HG03159 (cell line): ENCODE measurements around the gene UBE2S.
"Not testable (repeated sequence)": the region's sequence is repeated elsewhere in the genome, so short reads cannot be mapped to it uniquely, and the experiment has no call there.

Experiments used
- ATAC-seq: cut with Tn5 transposase; IDR thresholded peaks from one replicate; pipeline ENCODE4 v1.9.1; 2021; ENCODE audit warnings: mild to moderate bottlenecking, moderate library complexity; ENCODE audit not compliant: unreplicated experiment

UBE2S gene

DNA sequence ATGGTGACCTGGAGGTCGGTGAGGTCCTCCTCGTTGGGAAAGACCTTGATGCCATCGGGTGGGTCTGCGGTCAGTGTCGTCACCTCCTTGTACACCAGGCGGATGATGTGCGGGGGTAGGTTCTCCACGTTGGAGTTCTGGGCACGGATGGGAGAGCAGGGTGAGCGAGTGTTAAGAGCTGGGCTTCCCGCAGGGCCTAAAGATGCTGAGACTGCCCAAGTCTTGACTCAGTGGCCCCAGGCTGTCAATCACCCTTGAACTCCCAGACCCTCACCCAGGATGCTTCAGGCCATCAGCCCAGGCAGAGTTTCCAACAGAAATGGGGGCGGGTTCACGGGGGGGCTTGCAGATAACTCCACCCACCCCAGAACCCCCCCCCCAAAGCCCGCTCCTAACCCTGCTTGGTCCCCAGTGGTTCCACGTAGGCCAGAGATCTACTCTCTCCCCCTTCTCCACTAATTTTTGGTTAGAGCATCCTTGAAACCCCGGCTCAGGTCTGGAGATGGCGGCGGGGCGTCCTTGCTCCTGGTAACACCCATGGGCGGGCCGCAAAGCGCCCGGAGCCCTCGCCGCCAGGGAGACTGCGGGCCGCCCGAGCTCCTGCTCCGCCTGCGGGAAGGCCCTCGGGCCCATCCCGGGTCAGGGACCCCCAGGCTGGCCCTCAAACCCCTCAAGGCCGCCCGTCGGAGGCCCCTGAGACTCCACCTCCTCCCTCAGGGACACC is 600 bp downstream of the UBE2S start:
- peak; percentile 14 for ATAC-seq

GRCh38 chr19:55406091-55406825 is 1.3 kb downstream of the UBE2S start:
- ATAC-seq = no peak

DNA sequence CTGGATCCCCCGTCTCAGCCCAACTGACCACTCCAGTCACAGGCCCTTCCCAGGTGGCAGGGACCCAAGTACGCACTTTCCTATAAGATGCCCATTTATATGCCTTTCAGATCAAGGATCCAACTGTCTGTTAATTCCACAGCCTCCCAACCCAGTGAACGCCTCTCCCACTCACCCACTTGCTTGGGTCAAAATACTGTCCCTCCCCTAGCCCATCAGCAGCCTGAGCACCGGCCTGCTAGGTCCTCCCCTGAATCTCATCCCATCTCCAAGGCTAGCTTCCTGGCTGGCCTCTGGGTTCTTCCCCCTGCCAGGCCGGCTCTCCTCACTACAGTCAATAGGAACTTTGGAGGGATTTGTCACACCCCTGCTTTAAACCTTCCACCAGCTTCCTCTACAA is 1.9 kb downstream of the UBE2S start:
- no peak for ATAC-seq

DNA sequence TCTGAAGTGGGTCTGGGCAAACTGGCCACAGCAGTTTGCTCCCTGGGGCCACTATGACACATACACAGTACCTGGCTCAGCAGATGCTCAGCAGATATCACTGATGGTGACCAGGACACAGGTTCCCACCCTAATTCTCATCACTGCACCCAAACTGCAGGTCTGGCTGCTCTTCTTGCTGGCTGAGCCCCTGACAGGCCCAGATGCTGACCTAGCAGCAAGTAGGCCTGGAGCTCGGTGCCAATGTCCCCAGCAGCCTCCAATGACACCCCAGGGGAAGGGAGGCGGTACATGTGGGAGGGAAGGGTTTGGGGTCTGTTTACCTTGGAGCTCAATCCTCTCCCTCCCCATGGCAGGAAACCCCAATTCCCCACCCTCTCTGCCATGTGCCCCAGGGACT is 5.1 kb downstream of the UBE2S start:
- ATAC-seq = no peak

DNA sequence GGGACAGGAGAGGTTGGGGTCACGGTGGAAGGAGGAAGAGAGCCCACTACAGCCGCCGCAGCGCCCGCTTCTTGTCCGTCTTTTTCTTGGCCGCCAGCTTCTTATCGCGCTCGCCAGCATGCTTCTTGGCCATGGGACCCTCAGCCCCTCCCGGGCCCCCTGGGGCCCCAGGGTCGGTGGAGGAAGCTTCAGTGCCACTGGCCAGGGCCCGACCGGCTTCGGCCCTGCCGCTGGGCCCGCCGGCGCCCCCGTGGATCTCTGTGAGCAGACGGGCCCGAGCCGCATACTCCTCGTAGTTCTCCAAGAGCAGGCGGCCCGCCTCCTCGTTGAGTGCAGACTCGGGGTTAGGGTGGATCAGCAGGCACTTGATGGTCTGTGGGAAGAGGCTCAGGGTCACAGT is 6.2 kb downstream of the UBE2S start:
- ATAC-seq = not testable (repeated sequence)

- no peak for ATAC-seq
Observed at GRCh38 chr19:55400281-55401087, 7.1 kb downstream of the UBE2S start.

DNA sequence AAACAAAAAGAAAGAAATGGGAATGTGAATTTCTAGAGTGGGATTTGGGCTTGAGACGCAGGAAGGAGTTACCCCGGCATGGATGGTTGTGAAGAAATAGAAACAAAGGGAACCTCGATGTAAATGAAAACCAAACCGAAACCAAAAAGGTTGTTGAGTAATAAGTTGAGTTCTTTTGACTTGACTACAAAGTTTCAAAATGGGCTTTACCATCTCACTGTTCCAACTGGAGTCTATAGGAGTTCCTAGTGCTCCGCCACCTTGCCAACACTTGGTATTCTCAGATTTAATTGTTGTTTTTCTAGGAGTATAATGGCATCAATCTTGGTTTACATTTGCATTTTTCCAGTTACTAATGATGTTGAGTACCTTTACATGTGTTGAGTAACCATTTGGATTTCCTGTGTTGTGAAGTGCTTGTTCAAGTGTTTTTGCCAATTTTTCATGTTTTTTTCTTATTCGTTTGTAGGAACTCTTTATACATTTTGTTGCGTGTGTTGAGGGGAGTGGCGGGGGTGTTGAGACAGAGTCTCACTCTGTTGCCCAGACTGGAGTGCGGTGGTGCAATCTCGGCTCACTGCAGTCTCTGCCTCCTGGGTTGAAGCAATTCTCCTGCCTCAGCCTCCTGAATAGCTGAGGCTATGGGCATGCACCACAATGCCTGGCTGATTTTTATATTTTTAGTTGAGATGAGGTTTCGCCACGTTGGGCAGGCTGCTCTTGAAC is 9.2 kb downstream of the UBE2S start:
- no peak for ATAC-seq

DNA sequence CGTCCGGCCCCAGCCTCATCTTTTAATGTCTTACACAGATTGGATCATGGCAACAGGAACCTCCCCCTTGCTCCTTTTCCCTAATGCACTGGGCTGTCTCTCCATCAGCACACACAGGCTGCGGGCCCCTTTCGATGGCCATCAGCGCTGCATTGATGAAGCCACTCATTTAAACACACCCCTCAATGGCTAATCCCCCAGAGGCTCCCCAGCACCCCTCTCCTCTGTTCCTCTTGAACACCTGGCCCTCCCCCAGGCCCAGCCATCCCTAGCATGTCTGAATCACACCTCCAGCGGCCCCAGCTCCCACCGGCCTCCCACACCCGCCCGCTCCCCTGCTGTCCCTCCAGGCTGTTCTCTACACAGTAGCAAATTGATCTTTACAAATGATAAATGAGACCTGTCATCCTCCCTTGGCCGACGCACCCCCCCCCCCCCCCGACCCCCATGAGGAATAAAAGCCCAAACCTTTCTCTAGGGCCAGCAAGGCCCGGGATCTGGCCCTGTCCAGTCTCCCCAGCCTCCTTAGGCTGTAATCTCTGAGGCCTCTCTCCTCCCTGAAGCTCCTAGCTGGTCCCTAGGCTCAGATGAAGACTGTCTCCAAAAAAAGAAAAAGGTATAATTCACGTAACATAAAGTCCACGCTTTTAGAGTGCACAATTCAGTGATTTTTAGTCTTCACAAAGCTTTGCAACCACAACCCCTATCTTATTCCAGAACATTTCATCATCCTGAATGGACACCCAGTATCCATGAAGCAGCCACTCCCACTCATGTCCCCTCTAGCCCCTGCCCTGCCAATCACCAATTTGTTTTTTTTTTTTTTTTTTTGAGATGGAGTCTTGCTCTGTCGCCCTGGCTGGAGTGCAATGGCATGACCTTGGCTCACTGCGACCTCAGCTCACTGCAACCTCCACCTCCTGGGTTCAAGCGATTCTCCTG is 14.5 kb downstream of the UBE2S start:
- ATAC-seq = no peak

GRCh38 chr19:55391702-55392615 is 15.6 kb downstream of the UBE2S start:
- no peak for ATAC-seq

GRCh38 chr19:55391191-55391670 is 16.4 kb downstream of the UBE2S start:
- ATAC-seq = no peak

GRCh38 chr19:55390461-55390880 is 17.1 kb downstream of the UBE2S start:
- no peak for ATAC-seq

DNA sequence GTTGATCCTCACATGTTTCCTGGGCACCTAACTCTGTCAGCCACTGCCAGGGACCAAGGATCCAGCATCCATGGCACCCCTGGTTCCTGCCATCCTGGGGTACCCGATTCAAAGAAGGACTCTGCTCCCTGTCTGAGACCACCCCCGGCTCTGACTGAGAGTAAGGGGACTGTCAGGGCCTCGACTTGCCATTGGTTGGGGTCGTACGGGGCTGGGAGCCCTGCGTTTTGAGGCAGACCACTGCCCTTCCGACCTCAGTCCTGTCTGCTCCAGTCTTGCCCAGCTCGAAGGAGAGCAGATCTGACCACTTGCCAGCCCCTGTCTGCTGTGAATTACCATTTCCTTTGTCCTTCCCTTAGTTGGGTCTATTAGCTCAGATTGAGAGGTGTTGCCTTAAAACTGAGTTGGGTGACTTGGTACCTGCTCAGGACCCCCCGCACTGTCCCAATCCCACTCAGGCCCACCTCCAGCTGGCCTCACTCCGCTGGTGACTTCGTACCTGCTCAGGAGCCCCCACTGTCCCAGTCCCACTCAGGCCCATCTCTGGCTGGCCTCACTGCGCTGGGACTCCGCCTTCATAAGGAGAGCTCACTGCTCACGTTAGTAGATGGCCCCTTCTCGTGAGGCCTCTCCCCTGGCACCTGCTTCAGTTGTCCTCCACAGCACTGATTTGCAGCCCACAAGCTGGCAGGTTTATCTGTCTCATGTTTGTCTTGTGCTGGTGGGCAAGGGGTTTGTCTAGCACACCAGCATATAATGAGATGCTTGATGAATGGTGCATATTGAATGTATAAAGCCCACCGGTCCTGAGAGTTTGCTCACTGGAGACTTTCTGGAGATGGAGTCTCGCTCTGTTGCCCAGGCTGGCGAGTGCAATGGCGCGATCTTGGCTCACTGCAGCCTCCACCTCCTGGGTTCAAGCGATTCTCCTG is 17.9 kb downstream of the UBE2S start:
- no peak for ATAC-seq

DNA sequence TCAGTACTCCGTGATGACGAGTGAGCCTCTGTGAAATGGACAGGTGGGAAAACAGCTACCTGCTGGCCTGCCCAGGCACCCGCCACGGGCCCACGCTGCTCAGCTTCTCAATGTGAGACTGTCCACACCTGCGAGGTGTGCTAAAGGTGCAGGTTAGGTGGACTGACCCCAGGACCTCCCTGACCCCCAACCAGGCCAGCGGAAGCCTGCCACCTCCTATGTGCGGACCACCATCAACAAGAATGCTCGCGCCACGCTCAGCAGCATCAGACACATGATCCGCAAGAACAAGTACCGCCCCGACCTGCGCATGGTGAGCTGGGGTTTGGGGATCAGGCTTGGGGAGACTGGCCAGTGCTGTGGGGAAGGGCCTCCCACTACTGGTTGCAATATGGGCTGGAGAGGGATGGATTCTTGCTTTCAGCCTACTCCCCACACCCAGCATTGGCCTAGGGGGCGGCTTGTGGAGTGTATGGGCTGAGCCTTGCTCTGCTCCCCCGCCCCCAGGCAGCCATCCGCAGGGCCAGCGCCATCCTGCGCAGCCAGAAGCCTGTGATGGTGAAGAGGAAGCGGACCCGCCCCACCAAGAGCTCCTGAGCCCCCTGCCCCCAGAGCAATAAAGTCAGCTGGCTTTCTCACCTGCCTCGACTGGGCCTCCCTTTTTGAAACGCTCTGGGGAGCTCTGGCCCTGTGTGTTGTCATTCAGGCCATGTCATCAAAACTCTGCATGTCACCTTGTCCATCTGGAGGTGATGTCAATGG is 19.7 kb downstream of the UBE2S start:
- ATAC-seq = no peak

DNA sequence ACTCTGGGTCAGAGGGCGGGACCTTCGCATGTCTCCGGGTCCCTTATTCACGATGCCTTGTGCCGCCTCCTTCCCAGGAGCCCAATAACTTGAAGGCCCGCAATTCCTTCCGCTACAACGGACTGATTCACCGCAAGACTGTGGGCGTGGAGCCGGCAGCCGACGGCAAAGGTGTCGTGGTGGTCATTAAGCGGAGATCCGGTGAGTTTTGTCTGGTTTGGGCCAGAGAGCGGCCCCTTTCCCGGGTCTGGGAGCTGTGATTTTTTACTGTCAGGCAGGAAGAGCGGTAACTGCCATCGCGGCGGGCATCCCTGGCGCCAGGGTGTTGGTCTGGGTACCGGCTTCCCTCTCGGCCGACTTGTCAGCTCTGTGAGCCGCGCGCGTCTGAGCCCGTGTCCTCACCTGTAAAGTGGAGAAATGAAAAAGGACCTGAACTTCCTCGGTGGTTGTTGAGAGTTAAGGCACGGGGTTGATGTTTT is 21.1 kb downstream of the UBE2S start:
- ATAC-seq = no peak

DNA sequence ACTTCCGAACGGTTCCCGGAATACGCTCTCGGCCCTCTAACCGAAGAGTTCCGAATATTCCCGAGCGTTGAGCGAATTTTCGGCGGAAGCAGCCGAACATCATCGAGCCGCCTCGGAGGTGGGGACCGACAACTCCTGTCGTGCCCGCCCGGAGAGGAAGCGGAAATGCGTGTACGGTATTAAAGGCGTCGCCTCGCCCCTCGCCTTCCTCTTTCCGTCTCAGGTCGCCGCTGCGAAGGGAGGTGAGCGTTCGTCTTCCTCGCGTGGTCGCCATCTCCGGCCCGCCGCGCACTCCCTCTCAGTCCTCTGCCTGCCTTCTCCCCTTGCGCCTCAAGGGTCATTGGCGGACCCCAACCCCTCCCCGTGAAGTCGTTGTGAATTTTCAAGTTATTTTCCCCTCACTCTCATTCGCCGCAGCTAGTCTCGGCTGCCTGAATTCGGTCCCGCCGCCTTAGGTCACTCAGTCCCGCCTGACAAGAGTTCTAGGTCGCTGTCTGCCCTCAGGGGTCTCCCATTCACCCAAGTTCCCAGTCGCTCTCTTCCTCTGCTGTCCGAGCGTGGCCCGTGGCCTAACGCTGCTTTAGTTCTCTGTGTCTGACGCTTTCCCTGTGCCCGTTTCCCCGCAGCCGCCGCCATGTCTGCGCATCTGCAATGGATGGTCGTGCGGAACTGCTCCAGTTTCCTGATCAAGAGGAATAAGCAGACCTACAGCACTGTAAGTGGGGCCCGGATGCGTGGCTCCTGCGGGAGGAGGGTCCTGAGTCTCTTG is 21.7 kb downstream of the UBE2S start, which contains the start of gene RPL28:
TSS of gene RPL28 (plus strand) at position 209 of the 769 bp plus-strand sequence. CDS start at position 635, 426 bp downstream.
- ATAC-seq = peak; percentile 69
